ENCODE measurements around the gene COL4A2.

COL4A2 gene

GRCh38 chr13:110284779-110285484 is 22.2 kb upstream of the COL4A2 start:
- FAIRE-seq (no peak), DNase-seq (ENCODE audit: insufficient read length) (no peak)

GRCh38 chr13:110285991-110286832 is 20.9 kb upstream of the COL4A2 start:
- DNase-seq (ENCODE audit: insufficient read length) = no peak
- no peak for TF ChIP-seq TAF1 (IDR thresholded peaks at IDR 0.05; ENCODE audit: borderline replicate concordance, low read depth, low read length)
- no peak for TF ChIP-seq POLR2A (IDR thresholded peaks at IDR 0.05; ENCODE audit: low read depth, low read length)
- TF ChIP-seq POLR2AphosphoS5 (IDR thresholded peaks at IDR 0.05; ENCODE audit: low read depth, low read length) = no peak
- FAIRE-seq = no peak

More at GRCh38 chr13:110284779-110285484, 22.2 kb upstream of the COL4A2 start:
- no peak for TF ChIP-seq POLR2AphosphoS5 (IDR thresholded peaks at IDR 0.05; ENCODE audit: low read depth, low read length)
- no peak for TF ChIP-seq POLR2A (IDR thresholded peaks at IDR 0.05; ENCODE audit: low read depth, low read length)
- no peak for TF ChIP-seq TAF1 (IDR thresholded peaks at IDR 0.05; ENCODE audit: borderline replicate concordance, low read depth, low read length)

- TF ChIP-seq TAF1 (IDR thresholded peaks at IDR 0.05; ENCODE audit: borderline replicate concordance, low read depth, low read length) = no peak
- TF ChIP-seq POLR2A (IDR thresholded peaks at IDR 0.05; ENCODE audit: low read depth, low read length) = no peak
- TF ChIP-seq POLR2AphosphoS5 (IDR thresholded peaks at IDR 0.05; ENCODE audit: low read depth, low read length) = no peak
- FAIRE-seq = no peak
- DNase-seq (ENCODE audit: insufficient read length) = no peak
Observed at GRCh38 chr13:110286833-110287819, 20.0 kb upstream of the COL4A2 start.

GRCh38 chr13:110289174-110289573 is 17.9 kb upstream of the COL4A2 start:
- no peak for FAIRE-seq
- no peak for DNase-seq (ENCODE audit: insufficient read length)
- no peak for TF ChIP-seq POLR2AphosphoS5 (IDR thresholded peaks at IDR 0.05; ENCODE audit: low read depth, low read length)
- TF ChIP-seq TAF1 (IDR thresholded peaks at IDR 0.05; ENCODE audit: borderline replicate concordance, low read depth, low read length) = no peak
- TF ChIP-seq POLR2A (IDR thresholded peaks at IDR 0.05; ENCODE audit: low read depth, low read length) = no peak

GRCh38 chr13:110289661-110290060 is 17.4 kb upstream of the COL4A2 start:
- no peak for DNase-seq (ENCODE audit: insufficient read length)
- no peak for FAIRE-seq
- TF ChIP-seq POLR2A (IDR thresholded peaks at IDR 0.05; ENCODE audit: low read depth, low read length) = no peak
- TF ChIP-seq POLR2AphosphoS5 (IDR thresholded peaks at IDR 0.05; ENCODE audit: low read depth, low read length) = no peak

GRCh38 chr13:110290153-110290552 is 16.9 kb upstream of the COL4A2 start:
- TF ChIP-seq POLR2AphosphoS5 (IDR thresholded peaks at IDR 0.05; ENCODE audit: low read depth, low read length) (no peak), POLR2A (IDR thresholded peaks at IDR 0.05; ENCODE audit: low read depth, low read length) (no peak), TAF1 (IDR thresholded peaks at IDR 0.05; ENCODE audit: borderline replicate concordance, low read depth, low read length) (no peak)
- DNase-seq (ENCODE audit: insufficient read length) = no peak
- no peak for FAIRE-seq

GRCh38 chr13:110290826-110291225 is 16.3 kb upstream of the COL4A2 start:
- TF ChIP-seq TAF1 (IDR thresholded peaks at IDR 0.05; ENCODE audit: borderline replicate concordance, low read depth, low read length) = no peak
- no peak for TF ChIP-seq POLR2A (IDR thresholded peaks at IDR 0.05; ENCODE audit: low read depth, low read length)
- TF ChIP-seq POLR2AphosphoS5 (IDR thresholded peaks at IDR 0.05; ENCODE audit: low read depth, low read length) = no peak
- DNase-seq (ENCODE audit: insufficient read length) (no peak), FAIRE-seq (no peak)

GRCh38 chr13:110291286-110291685 is 15.8 kb upstream of the COL4A2 start:
- no peak for TF ChIP-seq TAF1 (IDR thresholded peaks at IDR 0.05; ENCODE audit: borderline replicate concordance, low read depth, low read length)
- no peak for TF ChIP-seq POLR2AphosphoS5 (IDR thresholded peaks at IDR 0.05; ENCODE audit: low read depth, low read length)
- DNase-seq (ENCODE audit: insufficient read length) = no peak
- FAIRE-seq = no peak

GRCh38 chr13:110293037-110293436 is 14.0 kb upstream of the COL4A2 start:
- no peak for DNase-seq (ENCODE audit: insufficient read length)
- FAIRE-seq = no peak
- TF ChIP-seq TAF1 (IDR thresholded peaks at IDR 0.05; ENCODE audit: borderline replicate concordance, low read depth, low read length) = no peak
- TF ChIP-seq POLR2AphosphoS5 (IDR thresholded peaks at IDR 0.05; ENCODE audit: low read depth, low read length) = no peak
- TF ChIP-seq POLR2A (IDR thresholded peaks at IDR 0.05; ENCODE audit: low read depth, low read length) = no peak

GRCh38 chr13:110293649-110294048 is 13.4 kb upstream of the COL4A2 start:
- TF ChIP-seq TAF1 (IDR thresholded peaks at IDR 0.05; ENCODE audit: borderline replicate concordance, low read depth, low read length) (no peak), POLR2A (IDR thresholded peaks at IDR 0.05; ENCODE audit: low read depth, low read length) (no peak), POLR2AphosphoS5 (IDR thresholded peaks at IDR 0.05; ENCODE audit: low read depth, low read length) (no peak)
- no peak for DNase-seq (ENCODE audit: insufficient read length)
- no peak for FAIRE-seq

- no peak for FAIRE-seq
- no peak for TF ChIP-seq POLR2A (IDR thresholded peaks at IDR 0.05; ENCODE audit: low read depth, low read length)
- no peak for TF ChIP-seq POLR2AphosphoS5 (IDR thresholded peaks at IDR 0.05; ENCODE audit: low read depth, low read length)
- no peak for TF ChIP-seq TAF1 (IDR thresholded peaks at IDR 0.05; ENCODE audit: borderline replicate concordance, low read depth, low read length)
Observed at GRCh38 chr13:110294146-110294545, 12.9 kb upstream of the COL4A2 start.

More at GRCh38 chr13:110294146-110294545, 12.9 kb upstream of the COL4A2 start:
- no peak for DNase-seq (ENCODE audit: insufficient read length)
